NCI-H2107 treated with DMSO at 0.1 percent for 48 hours (cell line): ENCODE results near the gene CCL14.
"Not testable (repeated sequence)": the region's sequence is repeated elsewhere in the genome, so short reads cannot be mapped to it uniquely, and the experiment has no call there.

Source experiments
- DNase-seq: peaks from one replicate; lab custom pipeline; 2025; ENCODE audit not compliant: unreplicated experiment; lab: John Stamatoyannopoulos, UW

The CCL14 gene

DNA sequence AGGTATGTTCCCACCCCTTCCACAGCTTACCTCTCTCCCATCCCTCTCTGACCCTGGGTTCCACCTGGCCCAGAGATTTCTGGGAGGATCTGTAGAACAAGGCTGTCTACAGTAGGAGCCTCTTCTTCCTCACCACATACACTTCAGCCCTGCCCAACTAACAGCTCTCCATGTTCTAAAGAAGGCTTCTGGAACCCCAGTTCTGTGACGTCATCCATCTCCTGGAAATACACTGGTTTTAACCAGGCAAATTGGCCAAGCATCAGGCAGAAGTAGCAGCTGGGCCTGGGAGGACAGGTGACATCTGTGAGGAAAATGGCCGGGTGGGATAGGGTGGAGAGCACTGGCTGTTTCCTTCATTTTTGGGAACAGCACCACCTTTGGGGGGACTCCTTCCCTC is 43.0 kb downstream of the CCL14 start, which contains the start of gene LYZL6:
Gene LYZL6 (minus strand): TSS at position 177 of the 400 bp plus-strand sequence. CDS start 4,357 bp downstream, outside the sequence.
- DNase-seq = no peak

GRCh38 chr17:35942588-35943186 is 43.8 kb downstream of the CCL14 start:
- DNase-seq = no peak

DNA sequence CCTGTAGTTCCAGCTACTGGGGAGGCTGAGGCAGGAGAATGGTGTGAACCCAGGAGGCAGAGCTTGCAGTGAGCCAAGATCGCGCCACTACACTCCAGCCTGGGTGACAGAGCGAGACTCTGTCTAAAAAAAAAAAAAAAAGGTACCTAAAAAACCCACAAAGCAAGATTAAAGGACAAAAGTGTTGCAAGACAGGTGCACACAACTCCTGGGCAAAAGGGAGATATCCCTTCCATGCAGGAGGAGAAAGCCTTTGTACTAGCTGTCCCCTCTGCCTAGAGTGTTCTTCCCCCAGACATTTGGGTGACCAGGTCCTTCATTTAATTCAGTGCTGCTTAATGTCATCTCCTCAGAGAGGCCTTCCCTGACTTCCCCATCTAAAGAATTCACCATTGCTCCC is 48.0 kb downstream of the CCL14 start:
- DNase-seq = not testable (repeated sequence)

DNA sequence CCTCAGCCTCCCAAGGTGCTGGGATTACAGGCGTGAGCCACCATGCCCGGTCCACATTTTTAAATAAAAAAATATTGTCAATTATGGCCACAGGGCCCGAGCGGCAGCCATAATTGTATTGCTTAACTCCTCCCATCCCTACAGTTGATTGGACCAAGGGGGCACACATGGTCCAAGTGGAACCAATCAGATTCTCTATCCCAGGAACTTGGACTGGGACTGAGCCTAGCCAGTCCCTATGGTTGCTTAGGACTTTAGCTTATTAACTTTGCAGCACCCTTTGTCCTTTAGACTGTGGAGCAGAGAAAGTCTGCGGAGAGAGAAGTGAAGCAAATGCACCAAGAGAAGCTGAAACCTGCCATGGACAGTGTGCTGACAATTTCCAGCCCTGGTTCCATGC is 50.5 kb downstream of the CCL14 start:
- no peak for DNase-seq

GRCh38 chr17:35934760-35935159 is 51.8 kb downstream of the CCL14 start:
- DNase-seq = no peak
